Neural crest cell (in vitro differentiated cells): ENCODE measurements around the gene RETREG1. TPM values are rescaled to one million over a fixed set of nuclear protein-coding genes. Genes with fewer than 3 reads are reported as not detected.

Source experiments
- DNase-seq: peaks from one replicate; pipeline ENCODE4 v3.0.0; 2021; ENCODE audit warnings: low read depth, mixed read lengths, low spot score
- H3K27ac Mint-ChIP-seq: one replicate; pipeline ENCODE4 v1.8.0; 2021; ENCODE audit warnings: mild to moderate bottlenecking, mixed read lengths; ENCODE audit not compliant: unreplicated experiment
- H3K27me3 Mint-ChIP-seq: 2 replicates; pipeline ENCODE4 v1.8.0; 2021; ENCODE audit warnings: low read depth, mild to moderate bottlenecking, mixed read lengths
- H3K36me3 Mint-ChIP-seq: 2 replicates; pipeline ENCODE4 v1.8.0; 2021; ENCODE audit warnings: low read depth, mild to moderate bottlenecking, mixed read lengths
- H3K4me1 Mint-ChIP-seq: 2 replicates; pipeline ENCODE4 v1.8.0; 2021; ENCODE audit warnings: mixed read lengths
- H3K4me3 Mint-ChIP-seq: one replicate; pipeline ENCODE4 v1.8.0; 2021; ENCODE audit warnings: mild to moderate bottlenecking, mixed read lengths
- H3K9me3 Mint-ChIP-seq: 2 replicates; pipeline ENCODE4 v1.8.0; 2021; ENCODE audit warnings: mixed read lengths
- total RNA-seq: library from RNA; stranded (reverse); gene quantifications from 2 replicates; pipeline ENCODE4 v1.2.1, GENCODE V29; 2021
- TF ChIP-seq, protein P1 (sequence below): fragments of 200-600 bp; sonication (generic); conservative IDR thresholded peaks from 2 replicates; pipeline ENCODE4 v1.5.0; 2021; ENCODE audit warnings: antibody characterized with exemption, mild to moderate bottlenecking

RETREG1 gene
- total RNA-seq, 1 donor from 2014 or later = 6.2 TPM

DNA sequence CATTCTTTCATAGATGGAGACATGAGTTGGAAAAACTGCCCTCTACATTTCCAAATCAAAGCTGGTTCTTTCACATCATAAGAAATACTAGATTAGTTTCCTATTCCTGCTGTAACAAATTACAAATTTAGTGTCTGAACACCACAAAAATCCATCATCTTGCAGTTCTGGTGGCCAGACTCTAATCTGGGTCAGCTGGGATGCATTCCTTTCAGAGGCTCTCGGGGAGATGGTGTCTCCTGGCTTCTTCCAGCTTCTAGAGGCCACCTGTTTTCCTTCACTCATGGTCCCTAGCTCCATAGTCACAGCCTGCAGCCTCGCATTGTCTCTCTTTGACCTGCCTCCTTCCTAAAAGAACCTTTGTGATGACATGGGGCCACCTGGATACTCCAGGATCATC lies 65.2 kb downstream of the RETREG1 start:
- H3K4me1 Mint-ChIP-seq = peaks cover 8% of the 10 kb centered on the region
- TF ChIP-seq, protein P1, sequence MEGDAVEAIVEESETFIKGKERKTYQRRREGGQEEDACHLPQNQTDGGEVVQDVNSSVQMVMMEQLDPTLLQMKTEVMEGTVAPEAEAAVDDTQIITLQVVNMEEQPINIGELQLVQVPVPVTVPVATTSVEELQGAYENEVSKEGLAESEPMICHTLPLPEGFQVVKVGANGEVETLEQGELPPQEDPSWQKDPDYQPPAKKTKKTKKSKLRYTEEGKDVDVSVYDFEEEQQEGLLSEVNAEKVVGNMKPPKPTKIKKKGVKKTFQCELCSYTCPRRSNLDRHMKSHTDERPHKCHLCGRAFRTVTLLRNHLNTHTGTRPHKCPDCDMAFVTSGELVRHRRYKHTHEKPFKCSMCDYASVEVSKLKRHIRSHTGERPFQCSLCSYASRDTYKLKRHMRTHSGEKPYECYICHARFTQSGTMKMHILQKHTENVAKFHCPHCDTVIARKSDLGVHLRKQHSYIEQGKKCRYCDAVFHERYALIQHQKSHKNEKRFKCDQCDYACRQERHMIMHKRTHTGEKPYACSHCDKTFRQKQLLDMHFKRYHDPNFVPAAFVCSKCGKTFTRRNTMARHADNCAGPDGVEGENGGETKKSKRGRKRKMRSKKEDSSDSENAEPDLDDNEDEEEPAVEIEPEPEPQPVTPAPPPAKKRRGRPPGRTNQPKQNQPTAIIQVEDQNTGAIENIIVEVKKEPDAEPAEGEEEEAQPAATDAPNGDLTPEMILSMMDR = no peak
- H3K36me3 Mint-ChIP-seq = no peaks in the 10 kb centered on the region
- no peak for DNase-seq
- no peaks in the 10 kb centered on the region for H3K9me3 Mint-ChIP-seq
- no peak overlapping the region for H3K27ac Mint-ChIP-seq
- no peaks in the 10 kb centered on the region for H3K27me3 Mint-ChIP-seq
- H3K4me3 Mint-ChIP-seq = no peak overlapping the region

DNA sequence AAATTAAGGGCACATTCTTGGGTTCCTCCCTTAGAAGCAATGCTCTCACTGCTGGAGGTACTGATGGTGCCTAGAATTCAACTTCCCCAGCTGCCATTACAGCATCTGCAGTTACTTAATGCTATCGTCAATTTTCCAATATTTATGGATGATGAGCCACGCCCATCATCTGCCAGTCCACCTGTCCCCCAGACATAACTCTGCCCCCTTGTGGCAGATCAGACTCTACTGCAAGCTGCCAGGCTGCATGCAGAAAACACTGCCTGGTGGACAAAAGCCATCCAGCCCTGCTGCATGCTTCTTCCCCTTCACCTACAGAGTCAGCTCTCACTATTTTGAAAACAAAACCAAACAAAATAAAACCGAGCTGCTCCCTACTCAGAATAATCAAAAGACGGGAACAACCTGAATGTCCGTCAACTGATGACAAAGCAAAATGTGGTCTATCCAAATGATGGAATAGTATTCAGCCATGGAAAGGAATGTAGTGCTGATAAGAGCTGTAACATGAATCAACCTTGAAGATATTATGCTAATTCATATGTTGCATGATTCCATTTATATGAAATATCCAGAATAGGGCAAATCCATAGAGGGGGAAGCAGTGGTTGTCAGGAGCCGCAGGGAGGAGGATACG lies 66.4 kb downstream of the RETREG1 start:
- no peaks in the 10 kb centered on the region for H3K9me3 Mint-ChIP-seq
- H3K27me3 Mint-ChIP-seq = no peaks in the 10 kb centered on the region
- TF ChIP-seq, protein P1 = peak; percentile 68
- peaks cover 10% of the 10 kb centered on the region for H3K4me1 Mint-ChIP-seq
- DNase-seq = peak; percentile 18
- no peaks in the 10 kb centered on the region for H3K36me3 Mint-ChIP-seq
- H3K27ac Mint-ChIP-seq = no peak overlapping the region
- no peak overlapping the region for H3K4me3 Mint-ChIP-seq

DNA sequence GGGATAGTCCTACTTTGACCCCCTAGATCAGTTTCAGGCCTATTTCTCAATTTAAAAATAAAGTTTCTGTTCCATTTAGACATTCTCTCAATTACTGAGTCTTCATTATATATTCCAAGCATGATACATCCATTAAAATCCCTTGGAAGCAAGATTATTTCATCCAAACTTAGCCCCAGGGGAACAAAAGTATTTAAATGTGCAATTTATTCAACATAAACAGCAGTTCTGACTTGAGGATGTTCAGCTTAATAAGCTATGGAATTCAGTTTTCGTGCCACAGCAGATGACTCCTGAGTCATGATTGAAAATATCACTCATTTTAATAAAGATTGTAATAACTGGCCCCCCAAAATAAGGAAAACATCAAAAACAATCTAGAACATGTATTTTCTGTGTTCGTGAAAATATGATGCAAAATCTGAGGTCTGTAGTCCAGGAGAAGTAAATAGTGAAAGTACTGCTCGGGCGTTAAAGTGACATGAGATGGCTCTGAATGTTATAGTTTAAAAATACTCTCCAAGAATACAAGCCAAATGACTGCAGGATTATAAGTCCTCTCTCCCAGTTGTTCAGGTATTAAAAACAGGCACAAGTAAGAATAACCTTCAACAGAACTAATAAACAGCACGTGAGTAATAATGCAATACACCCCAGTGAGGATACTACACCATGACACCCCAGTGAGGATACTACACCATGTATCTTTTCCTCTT lies 67.1 kb downstream of the RETREG1 start:
- Mint-ChIP-seq H3K4me1 (peaks cover 10% of the 10 kb centered on the region), H3K9me3 (no peaks in the 10 kb centered on the region), H3K27me3 (no peaks in the 10 kb centered on the region), H3K4me3 (no peak overlapping the region), H3K36me3 (no peaks in the 10 kb centered on the region), H3K27ac (no peak overlapping the region)
- DNase-seq = no peak
- TF ChIP-seq, protein P1 = no peak

DNA sequence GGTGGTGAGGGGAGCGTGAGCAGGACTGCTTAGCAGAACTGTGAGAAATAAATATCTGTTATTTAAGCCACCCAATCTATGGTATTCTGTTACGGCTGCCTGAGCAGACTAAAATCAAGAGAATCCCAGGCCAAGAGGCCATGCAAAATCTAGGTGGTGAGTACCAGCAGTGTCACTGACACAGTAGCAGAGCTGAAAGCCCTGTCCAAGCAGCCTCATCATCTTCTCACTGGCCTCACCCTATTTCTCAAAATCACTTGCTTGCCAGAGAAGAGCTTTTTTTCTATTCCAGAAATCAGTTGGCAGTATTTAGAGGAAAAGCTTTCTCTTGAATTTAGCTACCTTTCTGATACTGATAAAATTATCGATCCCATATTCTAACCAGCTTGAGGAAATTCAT lies 68.0 kb downstream of the RETREG1 start:
- Mint-ChIP-seq H3K27me3 (no peaks in the 10 kb centered on the region), H3K36me3 (no peaks in the 10 kb centered on the region), H3K27ac (no peak overlapping the region), H3K4me3 (no peak overlapping the region), H3K4me1 (peaks cover 10% of the 10 kb centered on the region), H3K9me3 (no peaks in the 10 kb centered on the region)
- TF ChIP-seq, protein P1 = no peak
- DNase-seq = no peak

DNA sequence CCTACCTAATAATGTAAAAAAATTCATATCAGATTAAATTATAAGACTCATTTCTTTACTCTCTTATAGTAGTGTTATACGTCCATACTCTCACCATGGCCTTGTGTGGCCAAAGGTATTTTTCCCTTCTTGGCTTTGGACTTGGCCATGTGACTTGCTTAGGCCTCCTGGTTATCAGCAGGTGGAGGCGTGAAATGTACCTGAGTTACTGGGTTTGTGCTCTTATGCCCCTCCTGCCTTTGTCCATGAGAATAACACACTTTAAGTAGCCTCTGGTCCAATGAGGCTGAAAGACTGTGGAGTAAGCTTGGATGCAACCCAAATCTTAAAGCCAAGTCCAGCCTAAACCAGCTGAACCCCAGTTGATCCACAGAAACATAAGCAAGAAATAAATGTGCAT lies 68.7 kb downstream of the RETREG1 start:
- TF ChIP-seq, protein P1 = no peak
- Mint-ChIP-seq H3K4me3 (no peak overlapping the region), H3K4me1 (peaks cover 10% of the 10 kb centered on the region), H3K27ac (no peak overlapping the region), H3K27me3 (no peaks in the 10 kb centered on the region), H3K36me3 (no peaks in the 10 kb centered on the region), H3K9me3 (no peaks in the 10 kb centered on the region)
- no peak for DNase-seq
